GM19397 (cell line): Measurements from ENCODE around the gene RTP3.
"Not testable (repeated sequence)": the region's sequence is repeated elsewhere in the genome, so short reads cannot be mapped to it uniquely, and the experiment has no call there.

ENCODE experiments used
- ATAC-seq: cut with Tn5 transposase; IDR thresholded peaks from one replicate; pipeline ENCODE4 v1.9.1; 2021; ENCODE audit warnings: mild to moderate bottlenecking, moderate library complexity; ENCODE audit not compliant: unreplicated experiment

The RTP3 gene

DNA sequence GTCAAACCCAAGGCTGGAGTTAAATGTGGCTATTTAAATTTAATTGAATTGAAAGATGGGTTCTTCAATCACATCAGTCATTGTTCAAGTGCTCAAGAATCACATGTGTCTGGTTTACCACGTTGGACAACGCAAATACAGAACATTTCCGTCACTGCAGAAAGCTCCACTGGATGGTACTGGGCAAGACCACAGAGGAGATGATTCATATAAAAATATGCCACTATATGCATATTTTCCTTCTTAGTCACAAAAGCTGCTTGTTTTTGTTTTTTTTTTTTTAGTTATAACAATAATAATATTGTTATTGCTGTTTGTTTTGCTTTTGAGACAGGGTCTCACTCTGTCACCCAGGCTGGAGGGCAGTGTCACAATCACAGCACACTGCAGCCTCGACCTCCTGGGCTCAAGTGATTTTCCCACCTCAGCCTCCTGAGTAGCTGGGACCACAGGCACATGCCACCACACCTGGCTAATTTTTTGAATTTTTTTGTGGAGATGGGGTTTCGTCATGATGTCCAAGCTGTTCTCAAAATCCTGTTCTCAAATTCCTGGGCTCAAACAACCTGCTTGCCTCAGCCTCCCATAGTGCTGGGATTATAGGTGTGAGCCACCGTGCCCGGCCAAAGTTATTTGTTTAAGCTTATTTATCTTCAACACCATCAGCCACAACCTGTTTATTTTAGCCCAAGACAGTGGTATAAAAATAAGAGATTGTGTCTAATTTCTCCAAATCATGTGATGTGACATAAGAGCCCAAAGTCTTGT lies 19.4 kb downstream of the RTP3 start:
- ATAC-seq = no peak

- no peak for ATAC-seq
These were observed 20.0 kb downstream of the RTP3 start for GRCh38 chr3:46517784-46518181.

DNA sequence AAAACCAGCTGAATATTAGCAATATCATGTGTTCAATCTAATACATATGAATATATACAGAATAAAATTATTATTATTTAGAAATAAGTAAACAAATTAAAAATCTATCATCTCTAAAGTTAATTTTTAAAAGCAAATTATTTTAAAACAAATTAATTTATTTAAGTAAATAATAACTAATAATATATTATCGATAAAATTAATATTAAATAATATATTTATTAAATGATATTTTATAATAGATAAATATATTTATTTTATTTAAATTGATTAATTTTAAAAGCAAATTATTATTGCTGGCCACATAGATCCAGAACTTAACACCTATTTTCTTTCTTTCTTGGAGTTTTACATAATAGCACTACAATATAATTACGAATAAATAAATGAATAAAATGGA lies 22.2 kb downstream of the RTP3 start:
- no peak for ATAC-seq

- ATAC-seq = no peak
These were observed 22.8 kb downstream of the RTP3 start for GRCh38 chr3:46520531-46520930.

- ATAC-seq = no peak
These were observed 23.3 kb downstream of the RTP3 start for GRCh38 chr3:46521096-46521495.

DNA sequence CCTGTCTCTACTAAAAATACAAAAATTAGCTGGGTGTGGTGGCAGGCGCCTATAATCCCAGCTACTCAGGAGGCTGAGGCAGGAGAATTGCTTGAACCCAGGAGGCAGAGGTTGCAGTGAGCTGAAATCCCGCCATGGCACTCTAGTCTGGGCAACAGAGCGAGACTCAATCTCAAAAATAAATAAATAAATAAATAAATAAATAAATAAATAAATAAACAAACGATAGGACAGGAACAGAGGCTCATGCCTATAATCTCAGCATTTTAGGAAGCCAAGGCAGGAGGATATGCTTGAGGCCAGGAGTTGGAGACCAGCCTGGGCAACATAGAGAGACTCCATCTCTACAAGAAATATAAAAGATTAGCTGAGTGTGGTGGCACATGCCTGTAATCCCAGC lies 24.4 kb downstream of the RTP3 start:
- not testable (repeated sequence) for ATAC-seq

DNA sequence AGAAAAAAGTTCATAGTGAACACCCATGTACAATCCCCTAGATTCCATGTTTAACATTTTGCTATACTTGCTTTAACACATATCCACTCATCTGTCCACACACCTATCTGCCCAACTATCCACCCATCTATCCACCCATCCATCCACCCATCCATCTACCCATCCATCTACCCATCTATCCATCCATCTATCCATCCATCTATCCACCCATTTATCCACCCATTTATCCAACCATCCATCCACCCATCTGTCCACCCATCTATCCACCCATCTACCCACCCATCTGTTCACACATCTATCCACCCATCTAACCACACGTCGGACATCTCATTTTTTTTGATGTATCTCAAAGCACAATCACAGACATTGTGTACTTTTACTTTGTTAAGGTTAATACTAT lies 25.8 kb downstream of the RTP3 start:
- ATAC-seq = no peak

- no peak for ATAC-seq
These were observed 26.2 kb downstream of the RTP3 start for GRCh38 chr3:46524008-46524407.

DNA sequence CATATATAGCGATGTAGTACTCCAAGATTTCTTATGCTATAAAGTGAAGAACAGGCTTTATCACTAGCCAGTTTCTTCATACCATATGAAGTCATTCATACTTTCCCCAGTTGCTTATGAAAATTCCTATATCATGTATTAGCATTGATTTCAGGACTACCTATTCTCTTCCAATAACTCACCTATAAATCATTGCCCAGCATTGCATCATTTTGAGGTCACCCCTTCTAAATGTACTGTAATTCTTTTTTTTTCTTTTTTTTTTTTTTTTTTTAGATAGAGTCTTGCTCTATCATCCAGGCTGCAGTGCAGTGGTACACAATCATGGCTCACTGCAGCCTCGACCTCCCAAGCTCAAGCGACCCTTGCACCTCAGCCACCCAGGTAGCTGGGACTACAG lies 27.1 kb downstream of the RTP3 start:
- no peak for ATAC-seq

DNA sequence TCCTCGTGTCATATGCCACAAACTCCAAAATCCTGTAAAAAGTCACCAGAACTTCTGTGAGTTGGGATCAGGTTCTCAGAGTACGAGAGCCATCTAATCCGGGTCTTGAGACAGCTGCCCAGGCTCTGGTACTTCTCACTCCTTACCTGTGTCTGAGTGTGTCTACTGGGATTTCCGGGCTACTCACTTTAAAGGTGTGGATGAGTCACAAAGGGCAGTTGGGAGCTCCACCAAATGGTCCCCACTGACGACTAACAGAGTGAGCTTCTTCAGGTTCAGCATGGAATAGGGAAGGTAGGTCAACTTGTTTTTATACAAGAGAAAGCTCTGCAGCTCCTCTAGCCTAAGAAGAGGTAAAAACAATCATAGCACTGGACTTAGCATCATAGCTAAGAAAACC lies 29.5 kb downstream of the RTP3 start:
- no peak for ATAC-seq

- no peak for ATAC-seq
These were observed 35.3 kb downstream of the RTP3 start for GRCh38 chr3:46533091-46533490.

DNA sequence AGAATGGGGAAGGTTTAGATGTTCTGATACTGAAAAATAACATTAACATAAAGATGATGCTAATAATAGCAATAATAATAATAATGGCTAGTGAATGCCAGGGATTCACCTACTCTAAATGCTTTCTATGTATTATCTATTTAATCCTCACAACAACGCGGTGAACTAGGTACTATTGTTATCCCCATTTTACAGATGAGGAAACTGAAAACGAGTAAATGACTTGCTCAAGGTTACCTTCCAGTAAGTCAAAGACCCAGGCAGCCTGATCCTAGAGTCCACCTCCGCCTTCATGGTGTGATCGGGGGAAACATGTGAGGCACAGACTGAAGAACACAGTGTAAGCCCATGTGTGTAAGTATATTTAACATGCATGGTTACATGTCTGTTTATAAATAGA lies 38.0 kb downstream of the RTP3 start:
- ATAC-seq = no peak

DNA sequence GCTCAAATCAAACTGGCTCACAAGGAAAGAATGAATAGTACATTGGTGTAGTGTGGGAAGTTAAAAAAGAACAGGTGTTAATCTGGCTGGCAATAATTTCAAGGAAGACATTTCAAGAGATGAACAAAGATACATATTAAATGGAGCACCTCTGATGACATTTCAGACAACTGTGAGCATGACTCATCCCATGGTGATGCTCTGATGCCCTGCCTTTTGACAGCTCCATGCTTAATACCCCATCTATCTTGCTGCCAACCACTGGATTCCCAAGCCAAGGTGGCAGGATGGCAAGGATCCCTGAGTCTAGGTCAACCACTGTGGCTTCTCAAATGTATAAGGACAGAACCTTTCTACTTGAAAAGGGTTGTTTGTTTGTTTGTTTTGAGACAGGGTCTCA lies 39.0 kb downstream of the RTP3 start:
- no peak for ATAC-seq

- no peak for ATAC-seq
These were observed 39.5 kb downstream of the RTP3 start for GRCh38 chr3:46537316-46537715.

DNA sequence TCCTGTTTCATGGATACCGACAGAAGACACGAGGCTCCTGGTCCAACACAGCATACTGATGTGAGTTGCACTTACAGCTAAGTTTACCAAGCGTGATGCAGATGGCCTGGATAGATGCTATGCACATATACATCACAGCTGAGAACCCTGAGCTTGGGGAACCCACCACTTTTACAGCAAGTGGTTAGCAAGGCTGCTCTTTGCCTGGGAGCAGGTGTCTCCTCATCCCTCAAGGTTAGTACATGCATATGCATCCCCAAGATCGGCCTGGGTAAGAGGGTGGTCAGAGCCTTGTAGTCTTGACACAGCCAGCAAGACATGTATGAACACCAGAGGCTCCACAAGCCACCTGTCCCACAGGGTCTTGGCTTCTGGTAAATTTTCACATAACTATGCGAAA lies 40.0 kb downstream of the RTP3 start:
- no peak for ATAC-seq

- not testable (repeated sequence) for ATAC-seq
These were observed 40.6 kb downstream of the RTP3 start for GRCh38 chr3:46538425-46538802.

- peak; percentile 77 for ATAC-seq
These were observed 41.1 kb downstream of the RTP3 start for GRCh38 chr3:46538803-46539442.

DNA sequence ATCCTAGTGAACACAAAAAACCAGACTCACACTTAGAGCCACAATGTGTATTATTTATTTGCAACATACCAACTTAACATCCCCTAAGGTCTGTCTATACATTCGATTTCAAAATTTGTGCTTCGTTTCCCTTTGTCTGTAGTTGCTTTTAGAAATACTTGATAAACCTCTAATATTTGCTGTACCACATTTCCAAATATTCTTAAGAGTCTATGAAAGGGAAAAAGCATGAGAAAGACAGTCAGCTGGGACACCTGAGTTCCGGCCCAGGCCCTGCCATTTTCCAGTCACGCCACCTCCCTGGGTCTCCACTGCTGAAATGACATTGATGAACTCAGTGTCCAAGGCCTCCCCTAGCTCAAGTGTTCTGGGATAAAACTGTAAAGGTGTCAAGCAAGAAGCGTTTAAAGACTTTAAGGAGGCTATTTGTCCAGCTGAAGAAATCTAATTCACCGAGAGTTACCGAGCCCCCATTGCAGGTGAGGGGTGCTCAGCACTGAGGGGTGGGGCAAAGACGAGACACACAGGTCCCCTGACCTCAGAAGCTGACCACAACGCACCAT lies 41.7 kb downstream of the RTP3 start:
- no peak for ATAC-seq

GRCh38 chr3:46540550-46540949 lies 42.8 kb downstream of the RTP3 start:
- no peak for ATAC-seq

DNA sequence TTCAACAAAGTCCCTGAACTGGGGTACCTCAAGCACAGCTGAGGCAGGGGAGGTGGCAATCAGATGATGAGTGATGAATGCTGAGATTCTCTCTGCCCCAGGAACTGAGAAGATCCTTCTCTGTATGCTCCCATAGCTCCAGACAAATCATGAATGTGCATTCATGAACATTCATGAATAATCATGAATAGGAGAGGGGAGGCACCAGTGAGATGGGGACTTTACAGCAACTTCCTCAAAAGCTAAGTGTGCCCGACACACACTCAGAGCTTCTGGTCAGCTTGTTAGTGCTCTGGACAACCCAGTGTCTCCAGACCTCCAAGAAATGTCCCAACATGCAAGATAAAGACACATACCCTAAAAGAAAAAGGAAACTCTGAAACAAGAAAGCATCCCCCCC lies 44.1 kb downstream of the RTP3 start:
- no peak for ATAC-seq

GRCh38 chr3:46542344-46542743 lies 44.6 kb downstream of the RTP3 start:
- ATAC-seq = no peak

- ATAC-seq = no peak
These were observed 45.0 kb downstream of the RTP3 start for GRCh38 chr3:46542801-46543201.
